Measurements from ENCODE around the gene ARHGEF12. TPM values are rescaled to one million over a fixed set of nuclear protein-coding genes. Genes with fewer than 3 reads are reported as not detected.

Gene ARHGEF12, protein sequence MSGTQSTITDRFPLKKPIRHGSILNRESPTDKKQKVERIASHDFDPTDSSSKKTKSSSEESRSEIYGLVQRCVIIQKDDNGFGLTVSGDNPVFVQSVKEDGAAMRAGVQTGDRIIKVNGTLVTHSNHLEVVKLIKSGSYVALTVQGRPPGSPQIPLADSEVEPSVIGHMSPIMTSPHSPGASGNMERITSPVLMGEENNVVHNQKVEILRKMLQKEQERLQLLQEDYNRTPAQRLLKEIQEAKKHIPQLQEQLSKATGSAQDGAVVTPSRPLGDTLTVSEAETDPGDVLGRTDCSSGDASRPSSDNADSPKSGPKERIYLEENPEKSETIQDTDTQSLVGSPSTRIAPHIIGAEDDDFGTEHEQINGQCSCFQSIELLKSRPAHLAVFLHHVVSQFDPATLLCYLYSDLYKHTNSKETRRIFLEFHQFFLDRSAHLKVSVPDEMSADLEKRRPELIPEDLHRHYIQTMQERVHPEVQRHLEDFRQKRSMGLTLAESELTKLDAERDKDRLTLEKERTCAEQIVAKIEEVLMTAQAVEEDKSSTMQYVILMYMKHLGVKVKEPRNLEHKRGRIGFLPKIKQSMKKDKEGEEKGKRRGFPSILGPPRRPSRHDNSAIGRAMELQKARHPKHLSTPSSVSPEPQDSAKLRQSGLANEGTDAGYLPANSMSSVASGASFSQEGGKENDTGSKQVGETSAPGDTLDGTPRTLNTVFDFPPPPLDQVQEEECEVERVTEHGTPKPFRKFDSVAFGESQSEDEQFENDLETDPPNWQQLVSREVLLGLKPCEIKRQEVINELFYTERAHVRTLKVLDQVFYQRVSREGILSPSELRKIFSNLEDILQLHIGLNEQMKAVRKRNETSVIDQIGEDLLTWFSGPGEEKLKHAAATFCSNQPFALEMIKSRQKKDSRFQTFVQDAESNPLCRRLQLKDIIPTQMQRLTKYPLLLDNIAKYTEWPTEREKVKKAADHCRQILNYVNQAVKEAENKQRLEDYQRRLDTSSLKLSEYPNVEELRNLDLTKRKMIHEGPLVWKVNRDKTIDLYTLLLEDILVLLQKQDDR (N-terminal part only)
- total RNA-seq, result 187 and 192 TPM in 2 replicates

DNA sequence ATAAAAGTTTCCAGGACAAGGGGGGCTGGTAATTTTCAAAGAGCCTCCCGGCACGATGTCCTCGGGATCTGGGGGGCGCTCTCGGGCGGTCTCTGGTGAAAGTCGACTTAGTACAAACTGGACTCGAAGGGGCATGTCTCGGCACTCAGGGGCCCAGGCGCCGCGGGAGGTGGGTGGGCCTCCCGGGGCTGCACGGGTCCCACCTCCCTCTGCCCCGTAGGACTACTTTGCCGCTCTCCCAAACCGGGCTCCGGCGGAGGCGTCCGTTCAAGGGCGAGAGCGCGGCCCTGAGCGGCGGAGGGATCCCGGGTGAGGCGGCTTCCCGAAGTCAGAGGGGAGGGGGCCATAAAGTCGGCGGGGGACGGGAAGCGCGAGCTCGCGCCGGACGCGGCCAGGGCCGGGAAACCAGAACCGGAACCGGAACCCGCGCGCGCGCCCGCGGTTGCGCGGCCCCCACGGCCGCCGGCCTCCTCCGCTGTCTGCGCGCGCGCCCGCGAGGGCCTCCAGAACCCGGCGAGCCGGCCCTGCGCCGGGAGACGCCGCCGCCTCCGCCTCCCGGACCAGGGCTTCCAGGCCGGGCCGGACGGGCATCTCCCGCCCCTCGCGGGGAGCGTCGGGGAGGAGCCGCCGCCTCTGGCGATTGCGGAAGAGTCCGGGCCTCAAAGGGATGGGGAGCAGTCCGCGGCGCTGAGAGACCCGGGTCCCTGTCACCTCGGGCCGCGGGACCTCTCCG lies at the start of gene ARHGEF12:
Gene ARHGEF12, plus strand, starts transcription at position 506 of the 733 bp plus-strand sequence. CDS start 831 bp downstream, outside the sequence.

DNA sequence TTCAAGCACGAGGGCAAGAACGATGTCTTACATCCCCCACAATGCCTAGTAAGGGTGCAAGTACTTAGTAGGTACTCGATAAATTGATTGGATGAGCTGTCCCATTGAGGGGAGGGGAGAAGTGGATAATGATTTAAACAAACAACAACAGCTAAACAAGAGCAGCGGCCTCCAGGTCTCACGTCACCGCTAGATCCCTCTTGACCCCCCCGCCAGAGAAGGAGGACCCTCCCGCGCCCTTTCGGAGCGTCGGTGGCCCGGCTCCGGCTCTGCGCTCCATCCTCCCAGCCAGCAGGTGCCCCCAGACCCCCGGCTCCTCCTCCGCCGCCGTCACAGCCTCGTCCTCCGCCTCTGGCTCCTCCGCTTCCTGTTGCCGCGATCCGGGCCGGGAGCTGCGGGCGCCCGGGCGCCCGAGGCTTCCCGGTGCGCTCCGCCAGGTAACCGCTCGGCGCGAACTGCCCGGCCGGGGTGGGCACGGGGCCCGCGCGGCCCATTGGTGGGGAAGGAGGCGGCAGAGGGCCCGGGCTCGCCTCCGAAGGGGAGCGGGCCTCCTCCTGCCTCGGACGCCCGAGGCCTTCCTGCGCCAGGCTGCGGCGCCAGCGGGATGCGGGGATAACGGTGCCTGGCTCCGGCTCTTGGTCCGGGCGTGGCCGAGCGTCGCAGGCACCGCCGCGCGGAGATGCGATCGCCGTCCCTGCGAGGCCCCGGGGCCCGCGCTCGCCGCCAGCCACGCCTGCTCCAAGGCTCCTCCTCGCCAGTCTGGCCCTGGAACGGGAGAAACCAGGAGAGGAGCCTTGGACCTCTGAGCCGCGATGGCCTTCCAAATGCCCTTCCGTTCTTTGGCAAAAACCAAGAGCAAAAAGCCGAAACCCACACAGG lies 11.0 kb upstream of the ARHGEF12 start, which contains the start of gene TLCD5:
Gene TLCD5, plus strand, starts transcription at position 368 of the 879 bp plus-strand sequence. CDS start 2,143 bp downstream, outside the sequence.

DNA sequence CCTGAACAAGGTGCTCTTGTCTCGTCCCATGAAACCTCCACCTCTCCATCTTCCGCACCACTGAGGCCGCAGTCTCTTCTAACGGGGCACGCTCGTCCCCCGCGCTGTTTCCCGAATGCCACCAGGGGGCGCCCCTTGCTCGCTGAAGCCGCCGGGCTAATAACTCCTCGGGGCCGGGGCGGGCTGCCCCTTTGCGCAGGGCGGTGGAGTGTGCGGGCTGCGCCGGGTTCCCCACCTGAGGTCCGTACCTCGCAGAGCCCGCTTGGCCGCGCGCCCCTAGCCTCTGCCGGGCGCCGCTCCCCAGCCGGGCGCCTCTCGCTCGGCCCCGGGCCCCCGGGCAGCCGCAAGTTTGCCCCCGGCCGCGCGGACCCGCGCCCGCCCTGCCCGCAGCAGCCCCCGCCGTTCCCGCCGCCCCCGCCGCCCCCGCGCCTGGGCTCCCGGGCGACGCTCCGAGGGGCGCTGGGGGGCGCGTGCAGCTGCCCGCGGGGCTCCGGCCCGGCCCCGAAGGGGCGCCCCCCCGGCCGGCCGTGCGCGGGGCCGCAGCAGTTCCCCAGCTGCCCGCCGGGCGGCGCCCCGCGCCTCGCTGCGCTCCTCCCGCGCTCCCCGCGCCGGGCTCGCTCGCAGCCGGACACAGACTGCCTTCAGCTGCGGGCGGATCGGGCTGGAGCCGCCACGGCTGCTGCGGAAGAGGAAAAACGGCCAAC lies 175.1 kb downstream of the ARHGEF12 start, which contains the start of gene GRIK4:
Gene GRIK4, plus strand, starts transcription at position 633 of the 704 bp plus-strand sequence. CDS start 148,571 bp downstream, outside the sequence.

Small RNA genes lying within 50 kb of the gene (small RNA-seq; reads per million reads assigned to genes)
- 151 reads per million, percentile 98 among the genes with 10 or more reads in this experiment for gene RF00100

Other genes with a start within 250 kb of the ARHGEF12 start
- 12.1 and 13.1 TPM in 2 replicates for gene TRIM29, start 198.3 kb upstream of the ARHGEF12 start, total RNA-seq
- 21.4 and 28.5 TPM in 2 replicates for gene OAF, start 125.4 kb upstream of the ARHGEF12 start, total RNA-seq
- gene POU2F3, start 96.3 kb upstream of the ARHGEF12 start, total RNA-seq, result 0.13 and 0.43 TPM in 2 replicates
- gene TLCD5, start 11.1 kb upstream of the ARHGEF12 start, total RNA-seq, result 12.2 and 13.9 TPM in 2 replicates
- gene GRIK4, start 175.3 kb downstream of the ARHGEF12 start, total RNA-seq, result 0.11 and 0.13 TPM in 2 replicates